HepG2 (cell line): ENCODE measurements around the gene CDCP2. TPM values are rescaled to one million over a fixed set of nuclear protein-coding genes. Genes with fewer than 3 reads are reported as not detected.

Experiments used
- ATAC-seq: fragments of 200-7000 bp; cut with Tn5 transposase; 3 replicates; pipeline ENCODE4 v1.9.1; 2020; ENCODE audit warnings: mild to moderate bottlenecking, moderate library complexity
- BruUV-seq: library from RNA; stranded (reverse); fragments of 400-500 nt; replicated peaks from 2 replicates; lab custom pipeline; 2021; lab: Mats Ljungman, UMichigan
- CTCF ChIA-PET: fragments of 300-600 bp; formaldehyde crosslinking; extraction: SDS; loops from one replicate; lab custom pipeline; 2021; ENCODE audit warnings: low total read pairs, inconsistent platforms, low intra/inter-chr PET ratio; lab: Yijun Ruan, JAX
- POLR2A ChIA-PET: fragments of 350-600 bp; sonication (Branson Sonifier 250); formaldehyde crosslinking; loops from one replicate; lab custom pipeline; 2020; ENCODE audit warnings: antibody characterized with exemption, inconsistent platforms; lab: Yijun Ruan, JAX
- DNase-seq: peaks from one replicate; pipeline ENCODE4 v3.0.0-alpha.2; 2015; ENCODE audit warnings: low spot score
- FAIRE-seq: peaks from 3 replicates; lab custom pipeline; 2011; peaks lifted over from hg19 to GRCh38; lab: Jason Lieb, UNC
- H2AFZ ChIP-seq: one replicate; pipeline ENCODE4 v1.6.1; 2011; ENCODE audit warnings: low read length, inconsistent platforms
- H3K27ac ChIP-seq: fragments of 300-600 bp; 3 replicates; pipeline ENCODE4 v1.8.0; 2011; ENCODE audit warnings: mixed run types, mild to moderate bottlenecking, mixed read lengths, low read length, inconsistent platforms; ENCODE audit not compliant: insufficient read depth; ENCODE audit errors: extremely low read length
- H3K27me3 ChIP-seq, 2 experiments: fragments of 200-600 bp in 1 of 2; 2 replicates in 1 of 2; 3 replicates in 1 of 2; pipeline versions ENCODE4 v1.6.0 to v1.8.0; 2011; ENCODE audit warnings: low read length in 2 of 2, mild to moderate bottlenecking in 2 of 2, moderate library complexity in 2 of 2, inconsistent platforms in 1 of 2; ENCODE audit not compliant: insufficient read depth in 2 of 2, control insufficient read depth in 1 of 2
- H3K36me3 ChIP-seq, 2 experiments: fragments of 200-600 bp in 1 of 2; replicated peaks in 1 of 2; 2 replicates in 1 of 2; 3 replicates in 1 of 2; pipeline versions ENCODE4 v1.5.1 to v1.8.0; 2011; ENCODE audit warnings: low read length in 2 of 2, inconsistent platforms in 1 of 2; ENCODE audit not compliant: insufficient read depth in 2 of 2, control insufficient read depth in 1 of 2
- H3K4me1 ChIP-seq: 2 replicates; pipeline ENCODE4 v1.5.1; 2012; ENCODE audit warnings: low read length, inconsistent platforms; ENCODE audit not compliant: insufficient read depth
- H3K4me2 ChIP-seq: 2 replicates; pipeline ENCODE4 v1.6.0; 2011; ENCODE audit warnings: low read depth, low read length, inconsistent platforms
- H3K4me3 ChIP-seq, 3 experiments: fragments of 200-600 bp in 1 of 3; sonication (generic), shearing (Covaris generic) in 1 of 3; replicated peaks in 1 of 3; 2 replicates each; pipeline ENCODE4 v1.5.1; 2011 to 2016; ENCODE audit warnings: low read length in 3 of 3, inconsistent platforms in 2 of 3, low read depth in 2 of 3, mild to moderate bottlenecking in 2 of 3, control low read depth in 1 of 3, mixed read lengths in 1 of 3; ENCODE audit not compliant: insufficient read depth in 1 of 3
- H3K79me2 ChIP-seq: one replicate; pipeline ENCODE4 v1.6.1; 2011; ENCODE audit warnings: low read length, inconsistent platforms; ENCODE audit not compliant: insufficient read depth
- H3K9ac ChIP-seq: 2 replicates; pipeline ENCODE4 v1.6.0; 2011; ENCODE audit warnings: mild to moderate bottlenecking, low read depth, low read length, inconsistent platforms; ENCODE audit not compliant: insufficient read depth
- H3K9me3 ChIP-seq: 2 replicates; pipeline ENCODE4 v1.5.1; 2012; ENCODE audit warnings: mild to moderate bottlenecking, low read length
- H4K20me1 ChIP-seq: 2 replicates; pipeline ENCODE4 v1.6.0; 2011; ENCODE audit warnings: inconsistent platforms, mild to moderate bottlenecking, low read length, moderate library complexity; ENCODE audit not compliant: insufficient read depth
- FIP1L1 ChIP-seq: fragments of 200-400 bp; formaldehyde crosslinking; IDR thresholded peaks from 2 replicates; pipeline ENCODE4 v1.6.1; 2018; ENCODE audit warnings: low read depth, mild to moderate bottlenecking, low read length, moderate library complexity, borderline replicate concordance; ENCODE audit not compliant: insufficient read depth
- HNRNPUL1 ChIP-seq: fragments of 200-400 bp; formaldehyde crosslinking; IDR thresholded peaks from 2 replicates; pipeline ENCODE4 v1.6.1; 2017; ENCODE audit warnings: low read depth, mild to moderate bottlenecking, low read length, moderate library complexity
- MAF1 ChIP-seq: sonication (generic); formaldehyde crosslinking; IDR thresholded peaks from 2 replicates; pipeline ENCODE4 v1.5.0; 2020; ENCODE audit warnings: missing genetic modification reagents, borderline replicate concordance
- RFX1 ChIP-seq: fragments of 450-650 bp; IDR thresholded peaks from 2 replicates; pipeline ENCODE4 v1.6.1; 2017
- TEAD3 ChIP-seq: optimal IDR thresholded peaks from 2 replicates; pipeline ENCODE3; 2016; ENCODE audit warnings: borderline replicate concordance
- U2AF2 ChIP-seq: fragments of 200-400 bp; formaldehyde crosslinking; IDR thresholded peaks from 2 replicates; pipeline ENCODE4 v1.6.1; 2017; ENCODE audit warnings: low read depth, mild to moderate bottlenecking, low read length
- ZFY ChIP-seq: sonication (generic); formaldehyde crosslinking; IDR thresholded peaks from 2 replicates; pipeline ENCODE4 v1.4.0; 2020; ENCODE audit warnings: missing genetic modification reagents
- ZNF331 ChIP-seq: sonication (generic); formaldehyde crosslinking; IDR thresholded peaks from 2 replicates; pipeline ENCODE4 v1.4.0; 2020; ENCODE audit warnings: missing genetic modification reagents
- ZNF558 ChIP-seq: sonication (generic); formaldehyde crosslinking; IDR thresholded peaks from 2 replicates; pipeline ENCODE4 v1.9.0; 2022; ENCODE audit warnings: mild to moderate bottlenecking, missing genetic modification reagents, borderline replicate concordance
- WGBS: methylation state at CpG from one replicate; pipeline ENCODE4 v1.1.6; 2017; ENCODE audit warnings: low lambda C conversion rate; 5-methylcytosine and 5-hydroxymethylcytosine counted together
- in situ Hi-C: cut with HindIII; loops from 2 replicates; pipeline ENCODE4 v1.10.0; 2017; ENCODE audit warnings: low pct_unique_long_range_greater_than_20kb; ENCODE audit not compliant: extremely low pct_ligation_motif_present
- intact Hi-C: fragments of 100-400 bp; cut with micrococcal nuclease; formaldehyde crosslinking; loops from one replicate; pipeline ENCODE4 v1.10.0; 2022; ENCODE audit not compliant: unreplicated experiment
- polyA plus RNA-seq, 8 experiments: library from polyadenylated mRNA; depleted of rRNA in 3 of 8; stranded (reverse) in 7 of 8; unstranded in 1 of 8; fragments of >200 nt; fragmentation: Illumina TruSeq in 4 of 8; extraction: Trizol in 4 of 8; gene quantifications; 2 replicates each; pipeline versions ENCODE4 v1.2.1 to v1.2.3, GENCODE V29; 2011 to 2016; ENCODE audit warnings: low read depth in 4 of 8, missing spikeins in 1 of 8, mixed read lengths in 1 of 8; ENCODE audit not compliant: insufficient read depth in 1 of 8
- total RNA-seq, 5 experiments: library from RNA; depleted of rRNA; stranded (reverse); fragments of >200 nt; fragmentation: Illumina TruSeq; extraction: Trizol; gene quantifications; 2 replicates each; pipeline ENCODE4 v1.2.3, GENCODE V29; 2016; ENCODE audit warnings: low read depth in 1 of 5
- TF ChIP-seq, protein P1 (sequence below): sonication (generic); formaldehyde crosslinking; IDR thresholded peaks from 2 replicates; pipeline ENCODE4 v1.5.1; 2020; ENCODE audit warnings: missing genetic modification reagents, mild to moderate bottlenecking, borderline replicate concordance
- TF ChIP-seq, protein P2 (sequence below): sonication (generic); formaldehyde crosslinking; IDR thresholded peaks from 2 replicates; pipeline ENCODE4 v1.4.0; 2020; ENCODE audit warnings: missing genetic modification reagents

Gene CDCP2
- total and polyA plus RNA-seq, 2 of the 13 experiments (the other 11 are each of a cell fraction or from before 2014, with no cell fraction given): not detected

DNA sequence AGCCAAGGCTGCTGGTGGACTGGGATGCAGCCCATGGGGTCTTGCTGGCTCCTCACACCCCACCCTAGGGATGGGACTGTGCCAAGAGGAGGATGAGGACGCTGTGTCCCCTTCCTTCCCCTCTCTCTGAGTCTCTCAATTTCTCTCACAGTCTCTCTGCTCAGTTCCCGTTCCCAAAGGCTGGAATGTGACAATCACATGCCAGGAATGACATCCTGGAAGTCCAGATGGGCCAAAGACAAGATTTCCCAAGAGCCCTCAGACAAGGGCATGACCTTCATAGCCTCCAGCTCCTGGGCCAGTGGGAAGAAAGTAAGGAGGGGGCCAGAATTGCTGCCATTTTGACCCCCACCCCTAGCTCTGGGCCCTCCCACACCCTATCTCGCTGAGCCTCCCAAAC lies 7.6 kb upstream of the CDCP2 start:
- no peak overlapping the region for H3K27ac ChIP-seq
- H3K4me1 ChIP-seq: peaks cover 34% of the 10 kb centered on the region
- no peaks in the 10 kb centered on the region for H4K20me1 ChIP-seq
- H3K4me3 ChIP-seq: no peak overlapping the region
- CTCF ChIA-PET: no interaction called here
- H3K4me2 ChIP-seq: 0 out of 2 replicates have a peak overlapping the region, but pooled peaks have one; percentile 9
- BruUV-seq: no TSS peak
- no peak for FAIRE-seq
- 15% methylated on average over 3 of the region's 3 CpGs for whole genome bisulfite sequencing
- no peaks in the 10 kb centered on the region for H3K9me3 ChIP-seq
- no peaks in the 10 kb centered on the region for H3K36me3 ChIP-seq
- DNase-seq: no peak
- ATAC-seq: peak; percentile 19
- H3K79me2 ChIP-seq: no peaks in the 10 kb centered on the region
- H3K9ac ChIP-seq: no peak overlapping the region
- no peak overlapping the region for H2AFZ ChIP-seq
- H3K27me3 ChIP-seq: no peaks in the 10 kb centered on the region; a peak in 1 of 5 replicates
- TF ChIP-seq ZNF331: no peak
- TF ChIP-seq TEAD3: peak; percentile 57
- no peak for TF ChIP-seq U2AF2
- no peak for TF ChIP-seq MAF1
- TF ChIP-seq ZNF558: no peak
- no peak for TF ChIP-seq FIP1L1
- TF ChIP-seq, all 625 proteins: peak for 1
- intact Hi-C loops: no loop called here
- POLR2A ChIA-PET: no interaction called here
- in situ Hi-C loops: no loop called here

DNA sequence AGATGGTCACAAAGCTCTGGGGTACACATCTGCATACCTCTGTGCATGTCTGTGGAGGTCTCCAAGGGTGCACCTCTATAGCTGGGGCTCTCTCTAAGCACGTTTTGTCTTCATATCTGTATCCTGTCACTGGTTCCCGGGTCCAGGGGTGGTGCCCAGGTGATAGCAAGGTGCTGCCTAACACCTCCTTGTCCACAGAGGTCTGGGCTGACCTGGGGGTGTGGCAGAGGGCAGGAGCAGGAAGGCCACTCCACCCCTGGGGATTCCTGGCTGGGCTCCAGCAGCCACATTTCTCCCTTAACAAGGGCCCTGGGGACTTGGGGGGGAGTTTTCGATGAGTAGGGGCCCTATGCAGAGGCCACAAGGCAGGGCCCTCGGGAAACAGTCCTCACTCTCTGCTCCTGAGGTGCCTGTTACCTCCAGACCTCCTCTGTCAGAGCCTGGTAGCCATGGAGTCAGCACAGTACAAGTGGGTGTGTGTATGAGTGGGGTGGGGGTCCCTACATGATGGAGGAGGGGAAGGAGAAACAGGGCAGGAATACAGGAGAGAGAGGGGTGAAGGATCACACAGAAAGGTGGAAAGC lies 7.0 kb upstream of the CDCP2 start:
- H3K9ac ChIP-seq: no peak overlapping the region
- H4K20me1 ChIP-seq: no peaks in the 10 kb centered on the region
- BruUV-seq: no TSS peak
- CTCF ChIA-PET: no interaction called here
- no peaks in the 10 kb centered on the region; a peak in 2 of 5 replicates for H3K27me3 ChIP-seq
- POLR2A ChIA-PET: no interaction called here
- H3K27ac ChIP-seq: no peak overlapping the region
- H3K4me1 ChIP-seq: peaks cover 29% of the 10 kb centered on the region
- in situ Hi-C loops (no loop called here), intact Hi-C loops (no loop called here)
- H3K36me3 ChIP-seq: no peaks in the 10 kb centered on the region
- no peaks in the 10 kb centered on the region for H3K9me3 ChIP-seq
- FAIRE-seq (no peak), ATAC-seq (peak; percentile 27), DNase-seq (no peak)
- H3K79me2 ChIP-seq: no peaks in the 10 kb centered on the region
- no peak overlapping the region for H3K4me2 ChIP-seq
- no peak overlapping the region for H2AFZ ChIP-seq
- WGBS: 0% methylated on average over 4 of the region's 4 CpGs
- H3K4me3 ChIP-seq: no peak overlapping the region
- TF ChIP-seq, protein P1, sequence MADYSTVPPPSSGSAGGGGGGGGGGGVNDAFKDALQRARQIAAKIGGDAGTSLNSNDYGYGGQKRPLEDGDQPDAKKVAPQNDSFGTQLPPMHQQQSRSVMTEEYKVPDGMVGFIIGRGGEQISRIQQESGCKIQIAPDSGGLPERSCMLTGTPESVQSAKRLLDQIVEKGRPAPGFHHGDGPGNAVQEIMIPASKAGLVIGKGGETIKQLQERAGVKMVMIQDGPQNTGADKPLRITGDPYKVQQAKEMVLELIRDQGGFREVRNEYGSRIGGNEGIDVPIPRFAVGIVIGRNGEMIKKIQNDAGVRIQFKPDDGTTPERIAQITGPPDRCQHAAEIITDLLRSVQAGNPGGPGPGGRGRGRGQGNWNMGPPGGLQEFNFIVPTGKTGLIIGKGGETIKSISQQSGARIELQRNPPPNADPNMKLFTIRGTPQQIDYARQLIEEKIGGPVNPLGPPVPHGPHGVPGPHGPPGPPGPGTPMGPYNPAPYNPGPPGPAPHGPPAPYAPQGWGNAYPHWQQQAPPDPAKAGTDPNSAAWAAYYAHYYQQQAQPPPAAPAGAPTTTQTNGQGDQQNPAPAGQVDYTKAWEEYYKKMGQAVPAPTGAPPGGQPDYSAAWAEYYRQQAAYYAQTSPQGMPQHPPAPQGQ: no peak
- TF ChIP-seq RFX1: no peak
- TF ChIP-seq ZFY: no peak
- no peak for TF ChIP-seq HNRNPUL1
- TF ChIP-seq, protein P2, sequence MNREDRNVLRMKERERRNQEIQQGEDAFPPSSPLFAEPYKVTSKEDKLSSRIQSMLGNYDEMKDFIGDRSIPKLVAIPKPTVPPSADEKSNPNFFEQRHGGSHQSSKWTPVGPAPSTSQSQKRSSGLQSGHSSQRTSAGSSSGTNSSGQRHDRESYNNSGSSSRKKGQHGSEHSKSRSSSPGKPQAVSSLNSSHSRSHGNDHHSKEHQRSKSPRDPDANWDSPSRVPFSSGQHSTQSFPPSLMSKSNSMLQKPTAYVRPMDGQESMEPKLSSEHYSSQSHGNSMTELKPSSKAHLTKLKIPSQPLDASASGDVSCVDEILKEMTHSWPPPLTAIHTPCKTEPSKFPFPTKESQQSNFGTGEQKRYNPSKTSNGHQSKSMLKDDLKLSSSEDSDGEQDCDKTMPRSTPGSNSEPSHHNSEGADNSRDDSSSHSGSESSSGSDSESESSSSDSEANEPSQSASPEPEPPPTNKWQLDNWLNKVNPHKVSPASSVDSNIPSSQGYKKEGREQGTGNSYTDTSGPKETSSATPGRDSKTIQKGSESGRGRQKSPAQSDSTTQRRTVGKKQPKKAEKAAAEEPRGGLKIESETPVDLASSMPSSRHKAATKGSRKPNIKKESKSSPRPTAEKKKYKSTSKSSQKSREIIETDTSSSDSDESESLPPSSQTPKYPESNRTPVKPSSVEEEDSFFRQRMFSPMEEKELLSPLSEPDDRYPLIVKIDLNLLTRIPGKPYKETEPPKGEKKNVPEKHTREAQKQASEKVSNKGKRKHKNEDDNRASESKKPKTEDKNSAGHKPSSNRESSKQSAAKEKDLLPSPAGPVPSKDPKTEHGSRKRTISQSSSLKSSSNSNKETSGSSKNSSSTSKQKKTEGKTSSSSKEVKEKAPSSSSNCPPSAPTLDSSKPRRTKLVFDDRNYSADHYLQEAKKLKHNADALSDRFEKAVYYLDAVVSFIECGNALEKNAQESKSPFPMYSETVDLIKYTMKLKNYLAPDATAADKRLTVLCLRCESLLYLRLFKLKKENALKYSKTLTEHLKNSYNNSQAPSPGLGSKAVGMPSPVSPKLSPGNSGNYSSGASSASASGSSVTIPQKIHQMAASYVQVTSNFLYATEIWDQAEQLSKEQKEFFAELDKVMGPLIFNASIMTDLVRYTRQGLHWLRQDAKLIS (CRISPR knock-in tag): no peak
